AG09309 (cell line): ENCODE results near the gene RPL9.
"Not testable (repeated sequence)": the region's sequence is repeated elsewhere in the genome, so short reads cannot be mapped to it uniquely, and the experiment has no call there.

Experiments
- DNase-seq: peaks from one replicate; pipeline ENCODE4 v3.0.0-alpha.2; 2010; ENCODE audit warnings: low read depth
- H3K4me3 ChIP-seq: 2 replicates; pipeline ENCODE4 v1.5.1; 2011; ENCODE audit warnings: mild to moderate bottlenecking, low read depth, low read length, moderate library complexity; ENCODE audit not compliant: control insufficient read depth
- TF ChIP-seq, protein P1 (sequence below): IDR thresholded peaks from 2 replicates; pipeline ENCODE4 v1.5.1; 2011; ENCODE audit warnings: mild to moderate bottlenecking, low read depth, low read length, inconsistent platforms; ENCODE audit not compliant: insufficient read depth, control insufficient read depth; ENCODE audit errors: missing control alignments

Gene RPL9

GRCh38 chr4:39426728-39427127 is 32.0 kb downstream of the RPL9 start:
- TF ChIP-seq, protein P1, sequence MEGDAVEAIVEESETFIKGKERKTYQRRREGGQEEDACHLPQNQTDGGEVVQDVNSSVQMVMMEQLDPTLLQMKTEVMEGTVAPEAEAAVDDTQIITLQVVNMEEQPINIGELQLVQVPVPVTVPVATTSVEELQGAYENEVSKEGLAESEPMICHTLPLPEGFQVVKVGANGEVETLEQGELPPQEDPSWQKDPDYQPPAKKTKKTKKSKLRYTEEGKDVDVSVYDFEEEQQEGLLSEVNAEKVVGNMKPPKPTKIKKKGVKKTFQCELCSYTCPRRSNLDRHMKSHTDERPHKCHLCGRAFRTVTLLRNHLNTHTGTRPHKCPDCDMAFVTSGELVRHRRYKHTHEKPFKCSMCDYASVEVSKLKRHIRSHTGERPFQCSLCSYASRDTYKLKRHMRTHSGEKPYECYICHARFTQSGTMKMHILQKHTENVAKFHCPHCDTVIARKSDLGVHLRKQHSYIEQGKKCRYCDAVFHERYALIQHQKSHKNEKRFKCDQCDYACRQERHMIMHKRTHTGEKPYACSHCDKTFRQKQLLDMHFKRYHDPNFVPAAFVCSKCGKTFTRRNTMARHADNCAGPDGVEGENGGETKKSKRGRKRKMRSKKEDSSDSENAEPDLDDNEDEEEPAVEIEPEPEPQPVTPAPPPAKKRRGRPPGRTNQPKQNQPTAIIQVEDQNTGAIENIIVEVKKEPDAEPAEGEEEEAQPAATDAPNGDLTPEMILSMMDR = no peak
- H3K4me3 ChIP-seq = no peak overlapping the region
- no peak for DNase-seq

DNA sequence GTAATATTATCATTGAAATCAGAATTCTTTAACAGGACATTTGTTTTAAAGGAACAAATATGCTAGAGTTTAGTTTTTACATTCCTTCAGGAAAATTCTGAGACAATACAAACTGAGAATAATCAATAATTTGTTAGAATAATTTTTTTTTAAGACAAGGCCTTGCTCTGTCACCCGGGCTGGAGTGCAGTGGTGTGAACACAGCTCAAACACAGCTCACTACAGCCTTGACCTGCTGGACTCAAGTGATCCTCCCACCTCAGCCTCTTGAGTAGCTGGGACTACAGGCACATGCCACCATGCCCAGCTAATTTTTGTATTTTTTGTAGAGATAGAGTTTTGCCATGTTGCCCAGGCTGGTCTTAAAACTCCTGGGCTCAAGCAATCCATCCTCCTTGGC is 33.4 kb downstream of the RPL9 start:
- not testable (repeated sequence) for H3K4me3 ChIP-seq, DNase-seq

DNA sequence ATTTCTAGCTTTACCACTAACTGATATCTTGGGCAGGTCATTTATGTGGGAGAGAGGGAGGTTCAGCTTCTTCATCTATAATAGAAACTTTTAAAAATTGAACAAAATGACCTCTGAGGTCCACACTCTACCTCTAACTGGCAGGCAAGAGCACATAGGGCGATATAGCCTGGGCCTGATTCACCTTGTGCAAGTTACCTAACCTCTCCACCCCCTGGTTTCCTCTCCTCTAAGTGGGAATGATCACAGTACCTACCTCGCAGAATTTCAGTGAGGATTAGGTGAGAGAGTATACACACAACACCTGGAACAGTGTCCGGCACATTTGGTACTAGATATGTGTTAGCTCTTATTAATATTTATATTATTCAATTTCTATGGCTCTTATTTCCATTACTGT is 36.5 kb downstream of the RPL9 start:
- H3K4me3 ChIP-seq = no peak overlapping the region
- DNase-seq = no peak
- TF ChIP-seq, protein P1 = no peak

GRCh38 chr4:39415678-39416283 is 42.9 kb downstream of the RPL9 start:
- H3K4me3 ChIP-seq = no peak overlapping the region
- TF ChIP-seq, protein P1 = no peak
- DNase-seq = no peak

DNA sequence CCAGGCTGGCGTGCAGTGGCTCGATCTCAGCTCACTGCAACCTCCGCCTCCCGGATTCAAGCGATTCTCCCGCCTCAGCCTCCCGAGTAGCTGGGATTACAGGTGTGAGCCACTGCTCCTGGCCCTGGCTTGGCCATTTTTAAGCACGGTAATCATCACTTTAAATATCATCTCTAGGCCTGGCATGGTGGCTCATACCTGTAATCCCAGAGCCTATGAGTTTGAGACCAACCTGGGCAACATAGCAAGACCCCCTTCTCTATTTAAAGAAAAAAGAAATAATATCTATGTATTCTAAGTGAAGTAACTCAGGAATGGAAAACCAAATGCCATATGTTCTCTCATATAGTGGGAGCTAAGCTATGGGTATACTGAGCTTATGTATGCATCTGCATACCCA is 47.2 kb downstream of the RPL9 start:
- H3K4me3 ChIP-seq, DNase-seq: not testable (repeated sequence)

- no peak for DNase-seq
- TF ChIP-seq, protein P1 = peak; percentile 25
- H3K4me3 ChIP-seq = no peak overlapping the region
Measured at GRCh38 chr4:39410415-39410814, 48.3 kb downstream of the RPL9 start.

DNA sequence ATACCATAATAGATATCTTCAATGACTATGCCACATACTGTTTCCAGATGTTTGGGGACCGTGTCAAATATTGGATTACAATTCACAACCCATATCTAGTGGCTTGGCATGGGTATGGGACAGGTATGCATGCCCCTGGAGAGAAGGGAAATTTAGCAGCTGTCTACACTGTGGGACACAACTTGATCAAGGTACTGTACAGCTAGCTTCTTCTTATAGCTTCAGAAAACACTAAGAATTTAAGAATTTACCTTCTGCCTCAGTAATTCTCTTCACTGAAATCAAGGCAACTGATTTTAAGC is 51.2 kb downstream of the RPL9 start:
- H3K4me3 ChIP-seq = no peak overlapping the region
- no peak for DNase-seq
- TF ChIP-seq, protein P1 = no peak
